Measurements from ENCODE around the gene C12orf54.
"Not testable (repeated sequence)": the region's sequence is repeated elsewhere in the genome, so short reads cannot be mapped to it uniquely, and the experiment has no call there.

The C12orf54 gene

GRCh38 chr12:48482198-48482597 is at the start of gene C12orf54:
Gene C12orf54 (plus strand): TSS chr12:48482498. CDS start chr12:48483297, 799 bp downstream.
- DNase-seq (ENCODE audit: low spot score), result no peak

- DNase-seq (ENCODE audit: low spot score), result not testable (repeated sequence)
These were observed 48.3 kb upstream of the C12orf54 start for GRCh38 chr12:48434016-48434415.

GRCh38 chr12:48441069-48441468 is 41.2 kb upstream of the C12orf54 start:
- no peak for DNase-seq (ENCODE audit: low spot score)

- DNase-seq (ENCODE audit: low spot score), result peak; percentile 29
These were observed 40.0 kb upstream of the C12orf54 start for GRCh38 chr12:48442179-48442847.

DNA sequence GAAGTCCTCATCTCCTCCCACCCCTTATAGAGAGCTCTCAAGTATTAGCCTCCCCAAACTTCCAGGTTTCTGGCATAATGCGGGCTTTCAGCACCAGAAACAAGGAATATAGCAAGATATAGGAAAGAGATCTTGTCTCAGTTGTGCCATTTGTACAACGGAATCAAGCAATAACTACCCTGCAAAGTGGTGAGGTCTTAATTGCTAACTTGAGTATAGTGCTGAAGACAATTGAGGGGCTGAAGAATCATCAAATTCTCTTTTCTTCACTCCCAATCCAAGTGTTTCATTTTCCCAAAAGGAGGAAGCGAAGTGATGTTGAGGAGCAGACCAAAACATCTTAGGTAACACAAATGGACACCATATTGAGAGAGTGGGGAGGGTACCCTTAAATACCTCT is 36.8 kb upstream of the C12orf54 start:
- no peak for DNase-seq (ENCODE audit: low spot score)

DNA sequence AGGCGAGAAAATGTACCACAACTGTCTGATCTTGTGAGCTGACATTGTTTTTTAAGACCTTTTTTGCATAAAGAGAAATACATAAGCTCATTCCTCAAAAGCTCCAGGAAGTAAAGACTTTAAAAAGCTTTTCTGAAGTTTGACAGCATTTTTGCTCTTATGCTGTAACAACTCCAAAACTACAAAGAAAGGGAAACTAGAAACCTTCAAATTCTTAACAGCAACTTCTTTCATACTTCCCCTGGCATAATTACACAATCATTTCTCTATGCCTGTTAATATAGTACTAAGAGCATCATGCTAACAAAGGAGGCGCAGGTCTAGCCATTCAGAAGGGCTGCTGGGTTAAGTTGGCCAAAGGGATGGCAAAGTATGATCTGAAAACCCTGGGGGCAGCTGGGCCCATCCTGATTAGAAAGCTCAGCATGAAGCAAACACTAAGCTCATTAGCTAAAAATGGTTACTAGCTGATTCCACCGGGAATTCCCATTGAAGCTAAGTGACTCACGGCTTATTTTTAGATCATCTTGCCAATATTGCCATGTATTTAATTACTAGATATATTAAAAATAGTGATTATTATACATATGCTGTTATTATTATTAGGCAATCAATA is 36.0 kb upstream of the C12orf54 start:
- no peak for DNase-seq (ENCODE audit: low spot score)

DNA sequence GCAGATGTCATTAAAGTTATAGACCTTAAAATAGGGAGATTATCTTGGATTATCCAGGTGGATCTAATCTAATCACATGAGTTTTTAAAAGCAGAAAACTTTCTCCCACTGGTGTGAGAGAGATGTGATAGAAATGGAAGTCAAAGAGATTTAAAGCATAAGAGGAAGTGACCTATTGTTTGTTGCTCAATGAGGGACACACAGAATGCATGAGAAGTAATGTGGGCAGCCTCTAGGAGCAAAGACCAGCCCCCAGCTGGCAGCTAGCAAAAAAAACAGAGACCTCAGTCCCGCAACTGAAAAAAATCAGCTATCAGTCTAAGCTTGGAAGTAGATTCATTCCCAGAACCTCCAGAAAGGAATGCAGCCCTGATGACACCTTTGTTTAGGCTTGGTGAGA is 34.5 kb upstream of the C12orf54 start:
- DNase-seq (ENCODE audit: low spot score), result no peak

GRCh38 chr12:48451372-48451771 is 30.9 kb upstream of the C12orf54 start:
- DNase-seq (ENCODE audit: low spot score), result no peak

DNA sequence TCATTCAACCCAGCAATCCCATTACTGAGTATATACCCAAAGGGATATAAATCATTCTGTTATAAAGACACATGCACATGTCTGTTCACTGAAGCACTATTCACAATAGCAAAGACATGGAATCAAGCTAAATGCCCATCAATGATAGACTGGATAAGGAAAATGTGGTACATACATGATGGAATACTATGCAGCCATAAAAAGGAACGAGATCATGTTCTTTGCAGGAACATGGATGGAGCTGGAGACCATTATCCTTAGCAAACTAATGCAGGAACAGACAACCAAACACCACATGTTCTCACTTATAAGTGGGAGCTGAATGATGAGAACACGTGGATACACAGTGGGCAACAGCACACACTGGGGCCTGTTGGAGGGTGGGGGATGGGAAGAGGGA is 29.3 kb upstream of the C12orf54 start:
- DNase-seq (ENCODE audit: low spot score), result not testable (repeated sequence)

DNA sequence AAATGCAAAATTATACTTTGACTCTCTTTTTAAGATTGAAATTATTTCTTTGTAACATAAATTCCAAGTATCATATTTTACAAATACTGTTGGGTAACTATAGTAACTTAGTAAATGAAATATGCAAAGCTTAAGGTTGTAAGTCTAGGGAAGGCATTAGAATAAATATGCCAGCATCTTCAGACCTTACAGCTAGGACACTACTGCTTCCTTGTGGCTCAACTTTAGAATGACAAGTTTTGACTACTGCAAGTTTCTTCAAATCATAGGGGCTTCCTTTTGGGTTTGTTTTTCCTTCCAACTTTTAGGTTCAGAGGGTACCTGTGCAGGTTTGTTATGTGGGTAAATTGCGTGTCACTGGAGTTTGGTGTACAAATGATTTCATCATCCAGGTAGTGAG is 27.6 kb upstream of the C12orf54 start:
- peak; percentile 48 for DNase-seq (ENCODE audit: low spot score)

DNA sequence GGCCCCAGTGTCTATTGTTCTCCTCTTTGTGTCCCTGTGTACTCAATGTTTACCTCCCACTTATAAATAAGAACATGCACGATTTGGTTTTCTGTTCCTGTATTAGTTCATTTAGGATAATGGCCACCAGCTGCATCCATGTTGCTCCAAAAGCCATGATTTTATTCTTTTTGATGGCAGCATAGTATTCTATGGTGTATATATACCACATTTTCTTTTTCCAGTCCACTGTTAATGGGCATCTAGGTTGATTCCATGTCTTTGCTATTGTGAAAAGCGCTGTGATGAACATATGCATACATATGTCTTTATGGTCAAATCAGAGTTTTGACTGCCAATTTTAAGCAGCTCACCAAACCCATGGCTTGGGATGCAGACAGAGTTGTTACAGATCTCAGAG is 27.2 kb upstream of the C12orf54 start:
- no peak for DNase-seq (ENCODE audit: low spot score)

DNA sequence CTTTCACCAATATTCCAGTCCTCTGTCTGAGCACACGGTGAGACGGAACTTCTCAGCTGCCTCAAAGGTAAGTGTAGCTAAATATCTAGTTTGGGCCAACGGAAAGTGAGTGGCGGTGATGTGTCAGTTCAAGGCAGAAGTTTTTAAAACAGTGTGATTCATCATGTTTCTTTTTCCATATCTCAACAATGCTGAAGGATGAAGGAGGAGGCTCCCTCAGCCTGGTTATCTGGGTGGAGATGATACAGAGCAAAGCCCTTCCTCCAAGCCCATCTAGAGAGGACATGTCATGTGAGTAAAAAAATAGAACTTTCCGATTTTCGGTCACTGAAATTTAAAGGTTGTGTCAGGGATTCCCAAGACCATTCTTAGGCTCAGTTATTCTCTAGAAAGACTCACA is 23.0 kb upstream of the C12orf54 start:
- no peak for DNase-seq (ENCODE audit: low spot score)

GRCh38 chr12:48469027-48469426 is 13.3 kb upstream of the C12orf54 start:
- DNase-seq (ENCODE audit: low spot score), result not testable (repeated sequence)

- DNase-seq (ENCODE audit: low spot score), result no peak
These were observed 10.0 kb upstream of the C12orf54 start, which contains the start of gene ANP32D for GRCh38 chr12:48472259-48472658. Gene ANP32D (plus strand): TSS chr12:48472559. CDS start chr12:48472665, 106 bp downstream.

- no peak for DNase-seq (ENCODE audit: low spot score)
These were observed 9.2 kb upstream of the C12orf54 start for GRCh38 chr12:48473061-48473460.

DNA sequence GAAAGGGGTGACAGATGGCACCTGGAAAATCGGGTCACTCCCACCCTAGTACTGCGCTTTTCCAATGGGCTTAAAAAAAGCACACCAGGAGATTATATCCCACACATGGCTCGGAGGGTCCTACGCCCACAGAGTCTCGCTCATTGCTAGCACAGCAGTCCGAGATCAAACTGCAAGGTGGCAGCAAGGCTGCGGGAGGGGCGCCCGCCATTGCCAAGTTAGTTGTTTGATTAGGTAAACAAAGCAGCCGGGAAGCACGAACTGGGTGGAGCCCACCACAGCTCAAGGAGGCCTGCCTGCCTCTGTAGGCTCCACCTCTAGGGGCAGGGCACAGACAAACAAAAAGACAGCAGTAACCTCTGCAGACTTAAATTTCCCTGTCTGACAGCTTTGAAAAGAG is 7.8 kb upstream of the C12orf54 start:
- DNase-seq (ENCODE audit: low spot score), result not testable (repeated sequence)

DNA sequence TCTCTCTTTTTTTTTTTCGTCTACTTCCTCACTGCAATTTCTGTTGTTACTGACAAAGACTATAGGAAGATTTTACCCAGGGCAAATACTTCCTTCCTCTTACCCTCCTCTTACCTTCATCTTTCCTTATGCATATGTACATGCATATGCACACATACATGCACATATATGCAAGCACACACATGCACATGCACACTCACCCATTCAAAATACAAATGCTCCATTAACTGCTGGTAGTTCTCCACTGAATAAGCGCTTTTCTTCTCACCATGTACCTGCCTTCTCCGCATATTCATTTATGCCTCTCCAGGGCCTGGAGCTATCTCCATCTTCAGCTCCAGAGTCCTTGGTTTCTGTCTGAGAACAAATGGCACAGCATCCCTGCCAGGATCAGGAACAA is 632 bp downstream of the C12orf54 start:
- DNase-seq (ENCODE audit: low spot score), result no peak

- no peak for DNase-seq (ENCODE audit: low spot score)
These were observed 4.0 kb downstream of the C12orf54 start for GRCh38 chr12:48486261-48486660.

- no peak for DNase-seq (ENCODE audit: low spot score)
These were observed 4.4 kb downstream of the C12orf54 start for GRCh38 chr12:48486679-48487078.

GRCh38 chr12:48489012-48489411 is 6.7 kb downstream of the C12orf54 start:
- no peak for DNase-seq (ENCODE audit: low spot score)

DNA sequence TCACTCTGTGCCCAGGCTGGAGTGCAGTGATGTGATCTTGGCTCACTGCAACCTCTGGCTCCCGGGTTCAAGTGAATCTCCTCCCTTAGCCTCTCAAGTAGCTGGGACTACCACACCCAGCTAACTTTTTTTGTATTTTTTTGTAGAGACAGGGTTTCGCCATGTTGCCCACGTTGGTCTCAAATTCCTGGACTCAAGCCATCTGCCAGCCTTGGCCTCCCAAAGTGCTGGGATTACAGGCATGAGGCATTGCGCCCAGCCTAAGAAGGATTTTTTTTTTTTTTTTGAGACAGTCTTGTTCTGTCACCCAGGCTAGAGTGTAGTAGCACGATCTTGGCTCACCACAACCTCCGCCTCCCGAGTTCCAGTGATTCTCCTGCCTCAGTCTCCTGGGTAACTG is 7.2 kb downstream of the C12orf54 start:
- not testable (repeated sequence) for DNase-seq (ENCODE audit: low spot score)

GRCh38 chr12:48500281-48500680 is 18.0 kb downstream of the C12orf54 start:
- DNase-seq (ENCODE audit: low spot score), result not testable (repeated sequence)

- DNase-seq (ENCODE audit: low spot score), result not testable (repeated sequence)
These were observed 24.5 kb downstream of the C12orf54 start for GRCh38 chr12:48506836-48507235.

GRCh38 chr12:48508987-48509386 is 26.7 kb downstream of the C12orf54 start:
- no peak for DNase-seq (ENCODE audit: low spot score)
